H1 (cell line): Measurements from ENCODE around the gene PRAME. TPM values are rescaled to one million over a fixed set of nuclear protein-coding genes. Genes with fewer than 3 reads are reported as not detected.

Experiments
- CTCF ChIA-PET: fragments of 300-600 bp; sonication (Branson Sonifier 250); formaldehyde crosslinking; loops from one replicate; lab custom pipeline; 2021; ENCODE audit not compliant: partially characterized antibody; lab: Charles Lee
- POLR2A ChIA-PET: fragments of 300-600 bp; sonication (Branson Sonifier 250); formaldehyde crosslinking; loops from one replicate; lab custom pipeline; 2021; ENCODE audit warnings: inconsistent platforms; ENCODE audit not compliant: partially characterized antibody; lab: Charles Lee
- DNase-seq, 2 experiments: peaks; one replicate each; pipeline versions ENCODE4 v3.0.0 to v3.0.0-alpha.2; 2010 to 2022; ENCODE audit warnings: low spot score in 2 of 2, low read depth in 1 of 2, mixed read lengths in 1 of 2
- FAIRE-seq: peaks from 2 replicates; lab custom pipeline; 2011; peaks lifted over from hg19 to GRCh38; lab: Jason Lieb, UNC
- H2AFZ ChIP-seq: 2 replicates; pipeline ENCODE4 v1.8.1; 2012; ENCODE audit warnings: low read length, inconsistent platforms
- H2AK5ac ChIP-seq: 2 replicates; pipeline ENCODE4 v1.6.1; 2013; ENCODE audit warnings: low read depth, low read length
- H2BK120ac ChIP-seq: replicated peaks from 2 replicates; pipeline ENCODE3; 2013; ENCODE audit warnings: low read depth, low read length, inconsistent platforms
- H2BK12ac ChIP-seq: 2 replicates; pipeline ENCODE4 v1.6.1; 2013; ENCODE audit warnings: low read depth, low read length
- H2BK15ac ChIP-seq: 2 replicates; pipeline ENCODE4 v1.6.1; 2013; ENCODE audit warnings: low read length
- H2BK20ac ChIP-seq: 2 replicates; pipeline ENCODE4 v1.6.1; 2013; ENCODE audit warnings: low read length
- H2BK5ac ChIP-seq: 2 replicates; pipeline ENCODE4 v1.6.1; 2013; ENCODE audit warnings: low read depth, low read length
- H3K14ac ChIP-seq: 2 replicates; pipeline ENCODE4 v1.6.1; 2013; ENCODE audit warnings: inconsistent platforms; ENCODE audit not compliant: insufficient read length
- H3K18ac ChIP-seq: 2 replicates; pipeline ENCODE4 v1.6.1; 2013; ENCODE audit warnings: low read length; ENCODE audit errors: extremely low read depth
- H3K23ac ChIP-seq: 2 replicates; pipeline ENCODE4 v1.6.1; 2013; ENCODE audit warnings: inconsistent platforms; ENCODE audit not compliant: insufficient read length
- H3K23me2 ChIP-seq: 2 replicates; pipeline ENCODE4 v1.6.1; 2013; ENCODE audit warnings: low read depth, low read length
- H3K27ac ChIP-seq: 2 replicates; pipeline ENCODE4 v1.6.1; 2011; ENCODE audit warnings: low read depth, low read length, inconsistent platforms
- H3K27me3 ChIP-seq, 4 experiments: replicated peaks in 1 of 4; 1 replicate in 1 of 4; 2 replicates in 3 of 4; pipeline versions ENCODE4 v1.6.1 to v1.8.1; 2011 to 2013; ENCODE audit warnings: low read length in 3 of 4, mild to moderate bottlenecking in 3 of 4, inconsistent platforms in 2 of 4, mixed read lengths in 2 of 4, moderate library complexity in 1 of 4; ENCODE audit not compliant: control insufficient read depth in 3 of 4, insufficient read depth in 3 of 4; ENCODE audit errors: extremely low read depth in 1 of 4
- H3K36me3 ChIP-seq, 4 experiments: 2 replicates each; pipeline versions ENCODE4 v1.6.1 to v1.8.1; 2011 to 2013; ENCODE audit warnings: mild to moderate bottlenecking in 4 of 4, low read length in 3 of 4, moderate library complexity in 2 of 4, control low read depth in 1 of 4, inconsistent platforms in 1 of 4; ENCODE audit not compliant: insufficient read depth in 4 of 4, control insufficient read depth in 2 of 4
- H3K4ac ChIP-seq: replicated peaks from 2 replicates; pipeline ENCODE3; 2013; ENCODE audit warnings: low read length, low read depth, mixed read lengths, inconsistent platforms; ENCODE audit not compliant: insufficient read length
- H3K4me1 ChIP-seq, 4 experiments: replicated peaks in 1 of 4; 1 replicate in 1 of 4; 2 replicates in 3 of 4; pipeline versions ENCODE4 v1.6.1 to v1.8.1; 2011 to 2013; ENCODE audit warnings: low read length in 3 of 4, inconsistent platforms in 2 of 4, mixed read lengths in 1 of 4; ENCODE audit not compliant: insufficient read depth in 4 of 4, control insufficient read depth in 3 of 4
- H3K4me2 ChIP-seq, 2 experiments: 2 replicates each; pipeline versions ENCODE4 v1.6.1 to v1.8.1; 2011 to 2013; ENCODE audit warnings: low read depth in 2 of 2, low read length in 2 of 2, control low read depth in 1 of 2, inconsistent platforms in 1 of 2, mild to moderate bottlenecking in 1 of 2; ENCODE audit not compliant: insufficient read depth in 1 of 2
- H3K4me3 ChIP-seq, 4 experiments: fragments of 200-600, 300-600 bp in 1 of 4; sonication (generic), shearing (Covaris generic), sonication (Bioruptor Twin) in 1 of 4; 2 replicates each; pipeline versions ENCODE4 v1.5.1 to v1.8.1; 2011 to 2016; ENCODE audit warnings: low read length in 4 of 4, low read depth in 3 of 4, control low read depth in 2 of 4, inconsistent platforms in 2 of 4, mild to moderate bottlenecking in 2 of 4, mixed read lengths in 1 of 4, moderate library complexity in 1 of 4; ENCODE audit not compliant: insufficient read depth in 2 of 4; ENCODE audit errors: extremely low read depth in 1 of 4
- H3K56ac ChIP-seq: replicated peaks from 2 replicates; pipeline ENCODE3; 2013; ENCODE audit warnings: low read depth, mild to moderate bottlenecking, mixed read lengths, low read length, inconsistent platforms; ENCODE audit not compliant: insufficient read length
- H3K79me1 ChIP-seq: 2 replicates; pipeline ENCODE4 v1.6.1; 2013; ENCODE audit warnings: low read depth, low read length, control low read depth
- H3K79me2 ChIP-seq, 2 experiments: 2 replicates each; pipeline versions ENCODE4 v1.6.1 to v1.8.1; 2012 to 2013; ENCODE audit warnings: low read length in 2 of 2, mild to moderate bottlenecking in 2 of 2, inconsistent platforms in 1 of 2; ENCODE audit not compliant: insufficient read depth in 2 of 2, control insufficient read depth in 1 of 2
- H3K9ac ChIP-seq, 4 experiments: replicated peaks in 1 of 4; 1 replicate in 1 of 4; 2 replicates in 3 of 4; pipeline versions ENCODE4 v1.6.1 to v1.8.1; 2011 to 2013; ENCODE audit warnings: low read depth in 3 of 4, low read length in 3 of 4, control low read depth in 2 of 4, mild to moderate bottlenecking in 2 of 4, moderate library complexity in 2 of 4, inconsistent platforms in 1 of 4; ENCODE audit errors: extremely low read depth in 1 of 4
- H3K9me3 ChIP-seq, 2 experiments: 2 replicates each; pipeline versions ENCODE4 v1.6.1 to v1.8.1; 2012 to 2013; ENCODE audit warnings: mild to moderate bottlenecking in 2 of 2, moderate library complexity in 2 of 2, control low read depth in 1 of 2, inconsistent platforms in 1 of 2, low read depth in 1 of 2, low read length in 1 of 2, mixed read lengths in 1 of 2; ENCODE audit not compliant: insufficient read depth in 2 of 2
- H4K20me1 ChIP-seq, 2 experiments: replicated peaks in 1 of 2; 2 replicates each; pipeline versions ENCODE3 to v1.8.1; 2011 to 2013; ENCODE audit warnings: inconsistent platforms in 2 of 2, low read length in 2 of 2, mild to moderate bottlenecking in 1 of 2; ENCODE audit not compliant: insufficient read depth in 2 of 2, control insufficient read depth in 1 of 2
- H4K5ac ChIP-seq: 2 replicates; pipeline ENCODE4 v1.6.1; 2013; ENCODE audit warnings: low read length, low read depth, mixed read lengths, inconsistent platforms; ENCODE audit not compliant: insufficient read length
- H4K8ac ChIP-seq: 2 replicates; pipeline ENCODE4 v1.8.0; 2013; ENCODE audit warnings: mild to moderate bottlenecking, moderate library complexity, low read length, inconsistent platforms; ENCODE audit not compliant: insufficient read depth; ENCODE audit errors: extremely low read depth
- H4K91ac ChIP-seq: replicated peaks from 2 replicates; pipeline ENCODE3; 2013; ENCODE audit warnings: low read length, mixed read lengths, inconsistent platforms; ENCODE audit not compliant: insufficient read length
- CTCF ChIP-seq, 3 experiments: IDR thresholded peaks; 1 replicate in 2 of 3; 2 replicates in 1 of 3; pipeline versions ENCODE4 v1.5.1 to v1.6.1; 2011; ENCODE audit warnings: low read length in 3 of 3, mild to moderate bottlenecking in 3 of 3, inconsistent platforms in 2 of 3, low read depth in 1 of 3, moderate library complexity in 1 of 3; ENCODE audit not compliant: insufficient read depth in 1 of 3; ENCODE audit errors: control extremely low read depth in 1 of 3
- TEAD4 ChIP-seq: IDR thresholded peaks from 2 replicates; pipeline ENCODE4 v1.6.1; 2012; ENCODE audit warnings: low read depth, low read length, inconsistent platforms, mixed read lengths
- WGBS, 2 experiments: shearing (Covaris generic) in 1 of 2; methylation state at CpG; one replicate each; pipeline versions ENCODE4 v1.1.6 to v1.1.7; 2013 to 2015; ENCODE audit warnings: low lambda C conversion rate in 2 of 2, mixed read lengths in 2 of 2, inconsistent platforms in 1 of 2, low coverage in 1 of 2, missing lambda C conversion rate in 1 of 2; ENCODE audit not compliant: insufficient replicate concordance in 2 of 2, insufficient coverage in 1 of 2, insufficient read length in 1 of 2; ENCODE audit errors: extremely low coverage in 1 of 2, missing lambda C conversion rate in 1 of 2; 5-methylcytosine and 5-hydroxymethylcytosine counted together
- polyA plus RNA-seq, 7 experiments: library from polyadenylated mRNA; depleted of rRNA in 3 of 7; stranded (reverse) in 5 of 7; unstranded in 2 of 7; fragments of >200 nt in 5 of 7; fragments of 200-250 nt in 2 of 7; gene quantifications; 1 replicate in 5 of 7; 2 replicates in 1 of 7; 4 replicates in 1 of 7; pipeline versions ENCODE4 v1.2.1 to v1.2.3, GENCODE V29; 2011 to 2013; ENCODE audit warnings: missing spikeins in 2 of 7, mixed read lengths in 2 of 7
- total RNA-seq: library from RNA; stranded (reverse); fragmentation: NEBNext Ultra II Directional; extraction: Animal tissue kit (Norgen Biotek cat#: 25700); gene quantifications from 2 replicates; pipeline ENCODE4 v1.2.1, GENCODE V29; 2021

Gene PRAME
- total and polyA plus RNA-seq, 2 of the 8 experiments (the other 6 are each of a cell fraction or from before 2014, with no cell fraction given) = 0.15 to 1.1 TPM

- Histone ChIP-seq H3K4me2 (no peak overlapping the region), H3K27me3 (peaks cover 9 to 24% (median 14%) of the 10 kb centered on the region in 4 experiments), H3K4me3 (no peak overlapping the region), H2AFZ (no peak overlapping the region), H3K9ac (no peak overlapping the region), H4K5ac (no peak overlapping the region), H3K18ac (no peak overlapping the region), H3K14ac (no peak overlapping the region), H2BK120ac (no peak overlapping the region), H3K79me2 (no peaks in the 10 kb centered on the region), H2AK5ac (no peak overlapping the region), H3K4me1 (no peaks in the 10 kb centered on the region), H3K4ac (no peak overlapping the region), H3K79me1 (no peaks in the 10 kb centered on the region), H4K8ac (no peak overlapping the region), H2BK12ac (no peak overlapping the region), H2BK5ac (no peak overlapping the region), H4K20me1 (no peaks in the 10 kb centered on the region), H2BK20ac (no peak overlapping the region), H3K56ac (no peak overlapping the region), H3K9me3 (peaks cover 3 to 17% of the 10 kb centered on the region in 2 experiments; a peak in 3 of 4 replicates), H3K23ac (no peak overlapping the region), H3K36me3 (no peaks in the 10 kb centered on the region), H3K23me2 (no peaks in the 10 kb centered on the region), H4K91ac (no peak overlapping the region), H2BK15ac (no peak overlapping the region), H3K27ac (no peak overlapping the region)
- ChIA-PET CTCF (interaction anchor here (0.6 to 2.0 kb wide), 3 partner anchors 14 to 70 kb away, joined by 3 to 5 read pairs (median 3); partner anchors contain the start of gene ZNF280A), POLR2A (no interaction called here)
- 49% methylated on average over 4 of the region's 5 CpGs; no CpG with 5 or more reads in 1 of the 2 experiments for WGBS, 2 experiments
- FAIRE-seq (no peak), DNase-seq (no peak)
- TF ChIP-seq CTCF (IDR thresholded peaks at IDR 0.05; ENCODE audit: control extremely low read depth in 1 of 3, insufficient read depth in 1 of 3, low read depth in 1 of 3, low read length in 3 of 3) (no peak), TEAD4 (no peak)
These were observed 25.2 kb downstream of the PRAME start for GRCh38 chr22:22533863-22534262.
